Hepatocyte (in vitro differentiated cells): ENCODE results near the gene SMAD3. TPM values are rescaled to one million over a fixed set of nuclear protein-coding genes. Genes with fewer than 3 reads are reported as not detected.

ENCODE experiments used
- DNase-seq: peaks from one replicate; pipeline ENCODE4 v3.0.0-alpha.2; 2016; ENCODE audit warnings: low spot score
- H2AFZ ChIP-seq: fragments of 200-600 bp; sonication (generic); 2 replicates; pipeline ENCODE4 v1.6.0; 2016; ENCODE audit warnings: antibody characterized with exemption, mild to moderate bottlenecking
- H3K27ac ChIP-seq: fragments of 200-600 bp; sonication (generic); 2 replicates; pipeline ENCODE4 v1.5.1; 2016; ENCODE audit warnings: mild to moderate bottlenecking
- H3K27me3 ChIP-seq: fragments of 200-600 bp; sonication (generic); 2 replicates; pipeline ENCODE4 v1.6.1; 2016
- H3K36me3 ChIP-seq: fragments of 200-600 bp; sonication (generic); replicated peaks from 2 replicates; pipeline ENCODE4 v1.5.1; 2016; ENCODE audit warnings: low read depth; ENCODE audit not compliant: insufficient read depth
- H3K4me1 ChIP-seq: fragments of 200-600 bp; sonication (generic); 2 replicates; pipeline ENCODE4 v1.5.1; 2016; ENCODE audit warnings: mild to moderate bottlenecking, moderate library complexity; ENCODE audit not compliant: insufficient read depth
- H3K4me2 ChIP-seq: fragments of 200-600 bp; sonication (generic); 2 replicates; pipeline ENCODE4 v1.6.0; 2016
- H3K4me3 ChIP-seq: fragments of 200-600 bp; sonication (generic); 2 replicates; pipeline ENCODE4 v1.5.1; 2016; ENCODE audit warnings: mild to moderate bottlenecking
- H3K79me2 ChIP-seq: fragments of 200-600 bp; sonication (generic); 2 replicates; pipeline ENCODE4 v1.6.0; 2017; ENCODE audit warnings: mild to moderate bottlenecking
- H3K9me2 ChIP-seq: fragments of 200-600 bp; sonication (generic); replicated peaks from 2 replicates; pipeline ENCODE4 v1.6.0; 2017; ENCODE audit warnings: mild to moderate bottlenecking; ENCODE audit not compliant: insufficient read depth
- H3K9me3 ChIP-seq: fragments of 200-600 bp; sonication (generic); 2 replicates; pipeline ENCODE4 v1.5.1; 2016; ENCODE audit warnings: low read depth, mild to moderate bottlenecking
- H4K20me1 ChIP-seq: fragments of 200-600 bp; sonication (generic); 2 replicates; pipeline ENCODE4 v1.6.0; 2016; ENCODE audit warnings: mild to moderate bottlenecking; ENCODE audit not compliant: insufficient read depth, poor library complexity, severe bottlenecking
- CTCF ChIP-seq: fragments of 200-600 bp; sonication (generic); IDR thresholded peaks from 2 replicates; pipeline ENCODE4 v1.5.1; 2016; ENCODE audit warnings: antibody characterized with exemption, mild to moderate bottlenecking; ENCODE audit not compliant: poor library complexity
- EZH2 ChIP-seq: fragments of 200-600 bp; sonication (generic); IDR thresholded peaks from 2 replicates; pipeline ENCODE4 v1.6.1; 2016; ENCODE audit warnings: antibody characterized with exemption, mild to moderate bottlenecking, borderline replicate concordance
- EZH2phosphoT487 ChIP-seq: fragments of 200-600 bp; sonication (generic); IDR thresholded peaks from one replicate; pipeline ENCODE4 v1.6.1; 2018; ENCODE audit warnings: antibody characterized with exemption, mild to moderate bottlenecking, low read depth, moderate library complexity; ENCODE audit not compliant: unreplicated experiment, severe bottlenecking
- WGBS: methylation state at CpG from one replicate; pipeline ENCODE4 v1.1.6; 2016; ENCODE audit warnings: low lambda C conversion rate; ENCODE audit errors: missing lambda C conversion rate; 5-methylcytosine and 5-hydroxymethylcytosine counted together
- polyA plus RNA-seq: library from polyadenylated mRNA; unstranded; fragments of >200 nt; fragmentation: Nextera tagmentation; extraction: Ambion mirVana; gene quantifications from 2 replicates; pipeline ENCODE4 v1.2.1, GENCODE V29; 2016
- total RNA-seq: library from RNA; depleted of rRNA; stranded (reverse); fragments of >200 nt; gene quantifications from 2 replicates; pipeline ENCODE4 v1.2.3, GENCODE V29; 2014

The SMAD3 gene
- total and polyA plus RNA-seq, 2 experiments from 2014 or later: 24.7 to 32.2 TPM

- H3K27ac ChIP-seq: peak overlapping the region; percentile 95
- H4K20me1 ChIP-seq: peaks cover 29% of the 10 kb centered on the region
- 54% methylated on average over 6 of the region's 6 CpGs for WGBS
- H3K4me2 ChIP-seq: peak overlapping the region; percentile 65
- TF ChIP-seq CTCF: no peak
- H3K9me3 ChIP-seq: no peaks in the 10 kb centered on the region
- H3K36me3 ChIP-seq: no peaks in the 10 kb centered on the region
- H3K79me2 ChIP-seq: peaks cover 82% of the 10 kb centered on the region
- H3K9me2 ChIP-seq: no peaks in the 10 kb centered on the region
- peak; percentile 46 for DNase-seq
- no peaks in the 10 kb centered on the region for H3K27me3 ChIP-seq
- no peak overlapping the region for H3K4me3 ChIP-seq
- H2AFZ ChIP-seq: no peak overlapping the region
- peaks cover 86% of the 10 kb centered on the region for H3K4me1 ChIP-seq
These were observed 80.8 kb downstream of the SMAD3 start for GRCh38 chr15:67146234-67146633.

- Histone ChIP-seq H3K27me3 (no peaks in the 10 kb centered on the region), H3K4me1 (peaks cover 81% of the 10 kb centered on the region), H3K4me3 (no peak overlapping the region), H3K9me2 (no peaks in the 10 kb centered on the region), H3K4me2 (peak overlapping the region; percentile 65), H3K9me3 (no peaks in the 10 kb centered on the region), H3K36me3 (no peaks in the 10 kb centered on the region), H2AFZ (no peak overlapping the region), H4K20me1 (peaks cover 25% of the 10 kb centered on the region), H3K79me2 (peaks cover 82% of the 10 kb centered on the region), H3K27ac (peak overlapping the region; percentile 95)
- DNase-seq: peak; percentile 79
- 16% methylated on average over 10 of the region's 10 CpGs for WGBS
- TF ChIP-seq EZH2phosphoT487 (no peak), CTCF (no peak), EZH2 (no peak)
These were observed 81.5 kb downstream of the SMAD3 start for GRCh38 chr15:67146875-67147381.

- Histone ChIP-seq H2AFZ (no peak overlapping the region), H4K20me1 (peaks cover 25% of the 10 kb centered on the region), H3K4me1 (peaks cover 75% of the 10 kb centered on the region), H3K9me3 (no peaks in the 10 kb centered on the region), H3K36me3 (no peaks in the 10 kb centered on the region), H3K27me3 (no peaks in the 10 kb centered on the region), H3K4me2 (peak overlapping the region; percentile 65), H3K9me2 (no peaks in the 10 kb centered on the region), H3K4me3 (no peak overlapping the region), H3K79me2 (peaks cover 82% of the 10 kb centered on the region), H3K27ac (peak overlapping the region; percentile 95)
- 69% methylated on average over 7 of the region's 7 CpGs for WGBS
- DNase-seq: no peak
- no peak for TF ChIP-seq EZH2
- no peak for TF ChIP-seq CTCF
These were observed 82.1 kb downstream of the SMAD3 start for GRCh38 chr15:67147396-67147949.
